Measurements from ENCODE around the gene SPSB4. TPM values are rescaled to one million over a fixed set of nuclear protein-coding genes. Genes with fewer than 3 reads are reported as not detected.

SPSB4 gene
- total and polyA plus RNA-seq, 10 of the 15 experiments (the other 5 are each of a cell fraction or from before 2014, with no cell fraction given), result not detected

GRCh38 chr3:141058996-141059395 lies 7.8 kb downstream of the SPSB4 start:
- Histone ChIP-seq H4K20me1 (ENCODE audit: control insufficient read depth, insufficient read depth) (no peaks in the 10 kb centered on the region), H3K27ac (ENCODE audit: control insufficient read depth, insufficient read depth) (no peak overlapping the region), H3K9me3 (replicated peaks; ENCODE audit: control insufficient read depth, insufficient read depth, low read length) (no peaks in the 10 kb centered on the region), H3K4me2 (ENCODE audit: control insufficient read depth, insufficient read depth) (no peak overlapping the region), H3K27me3 (replicated peaks in 1 of 2; ENCODE audit: control insufficient read depth in 2 of 2, insufficient read depth in 2 of 2, low read length in 1 of 2) (peaks cover 0 to 2% of the 10 kb centered on the region in 2 experiments; a peak in 2 of 4 replicates), H3K9ac (ENCODE audit: control insufficient read depth, insufficient read depth, low read length) (no peak overlapping the region), H3K4me1 (ENCODE audit: control insufficient read depth, insufficient read depth, low read length) (no peaks in the 10 kb centered on the region), H3K36me3 (ENCODE audit: control insufficient read depth in 2 of 2, insufficient read depth in 2 of 2, low read length in 1 of 2) (no peaks in the 10 kb centered on the region), H3K4me3 (no peak overlapping the region), H2AFZ (ENCODE audit: control insufficient read depth, low read depth, low read length) (no peak overlapping the region), H3K79me2 (ENCODE audit: control insufficient read depth, insufficient read depth, low read length) (no peaks in the 10 kb centered on the region)
- FAIRE-seq (no peak), ATAC-seq (no peak), DNase-seq (ENCODE audit: low read depth, low spot score) (no peak)
- 0% methylated on average over 2 of the region's 2 CpGs for WGBS (ENCODE audit: insufficient coverage, insufficient replicate concordance, low lambda C conversion rate, missing lambda C conversion rate)
- CTCF ChIA-PET, result no interaction called here
- in situ Hi-C loops (cut with MboI), result no loop called here
- intact Hi-C loops (cut with micrococcal nuclease; ENCODE audit: unreplicated experiment), result no loop called here
- POLR2A ChIA-PET, result no interaction called here
- TF ChIP-seq POLR2A (IDR thresholded peaks at IDR 0.05; ENCODE audit: low read depth, low read length) (no peak), TCF3 (IDR thresholded peaks at IDR 0.05; ENCODE audit: borderline replicate concordance, insufficient read depth, low read depth, low read length) (no peak), BACH1 (IDR thresholded peaks at IDR 0.05; ENCODE audit: borderline replicate concordance) (no peak), MYB (IDR thresholded peaks at IDR 0.05; ENCODE audit: borderline replicate concordance, low read depth, low read length) (no peak), CBX3 (IDR thresholded peaks at IDR 0.05; ENCODE audit: borderline replicate concordance, low read depth) (no peak), NR2C1 (IDR thresholded peaks at IDR 0.05) (no peak), CREB1 (IDR thresholded peaks at IDR 0.05; ENCODE audit: low read depth) (no peak), KDM1A (IDR thresholded peaks at IDR 0.05; ENCODE audit: borderline replicate concordance) (no peak), SRF (IDR thresholded peaks at IDR 0.05; ENCODE audit: low read depth in 2 of 2, low read length in 2 of 2) (no peak), JUND (IDR thresholded peaks at IDR 0.05; ENCODE audit: low read depth, low read length) (no peak), TAF1 (IDR thresholded peaks at IDR 0.05; ENCODE audit: borderline replicate concordance, low read depth, low read length) (no peak), BCL11A (IDR thresholded peaks at IDR 0.05; ENCODE audit: low read depth, low read length) (no peak), ZSCAN29 (IDR thresholded peaks at IDR 0.05) (no peak), SUZ12 (IDR thresholded peaks at IDR 0.05; ENCODE audit: unreplicated experiment) (no peak), YBX1 (IDR thresholded peaks at IDR 0.05) (no peak), MEF2A (IDR thresholded peaks at IDR 0.05; ENCODE audit: insufficient read depth, low read depth, low read length) (no peak)
- TF ChIP-seq, protein P1, sequence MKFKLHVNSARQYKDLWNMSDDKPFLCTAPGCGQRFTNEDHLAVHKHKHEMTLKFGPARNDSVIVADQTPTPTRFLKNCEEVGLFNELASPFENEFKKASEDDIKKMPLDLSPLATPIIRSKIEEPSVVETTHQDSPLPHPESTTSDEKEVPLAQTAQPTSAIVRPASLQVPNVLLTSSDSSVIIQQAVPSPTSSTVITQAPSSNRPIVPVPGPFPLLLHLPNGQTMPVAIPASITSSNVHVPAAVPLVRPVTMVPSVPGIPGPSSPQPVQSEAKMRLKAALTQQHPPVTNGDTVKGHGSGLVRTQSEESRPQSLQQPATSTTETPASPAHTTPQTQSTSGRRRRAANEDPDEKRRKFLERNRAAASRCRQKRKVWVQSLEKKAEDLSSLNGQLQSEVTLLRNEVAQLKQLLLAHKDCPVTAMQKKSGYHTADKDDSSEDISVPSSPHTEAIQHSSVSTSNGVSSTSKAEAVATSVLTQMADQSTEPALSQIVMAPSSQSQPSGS (IDR thresholded peaks at IDR 0.05; ENCODE audit: low read length), result no peak
- TF ChIP-seq, protein P2, sequence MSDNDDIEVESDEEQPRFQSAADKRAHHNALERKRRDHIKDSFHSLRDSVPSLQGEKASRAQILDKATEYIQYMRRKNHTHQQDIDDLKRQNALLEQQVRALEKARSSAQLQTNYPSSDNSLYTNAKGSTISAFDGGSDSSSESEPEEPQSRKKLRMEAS (IDR thresholded peaks at IDR 0.05; ENCODE audit: low read depth, low read length), result no peak
- BruUV-seq (replicated peaks), result no TSS peak
- SMC1A ChIA-PET (ENCODE audit: uncharacterized antibody, unreplicated experiment), result no interaction called here
- RAD21 ChIA-PET (ENCODE audit: unreplicated experiment), result no interaction called here

All from GM12878 (cell line).